Osteocyte (in vitro differentiated cells): ENCODE data around the gene DRC3. TPM values are rescaled to one million over a fixed set of nuclear protein-coding genes. Genes with fewer than 3 reads are reported as not detected.

Experiments used
- DNase-seq: peaks from one replicate; pipeline ENCODE4 v3.0.0; 2021; ENCODE audit warnings: mixed read lengths; ENCODE audit not compliant: unreplicated experiment; ENCODE audit errors: extremely low spot score
- H3K27ac Mint-ChIP-seq: one replicate; pipeline ENCODE4 v1.8.0; 2021; ENCODE audit warnings: mild to moderate bottlenecking, mixed read lengths; ENCODE audit not compliant: unreplicated experiment
- H3K27me3 Mint-ChIP-seq: one replicate; pipeline ENCODE4 v1.8.0; 2021; ENCODE audit warnings: mixed read lengths; ENCODE audit not compliant: unreplicated experiment
- H3K36me3 Mint-ChIP-seq: one replicate; pipeline ENCODE4 v1.8.0; 2021; ENCODE audit warnings: mixed read lengths; ENCODE audit not compliant: unreplicated experiment
- H3K4me1 Mint-ChIP-seq: one replicate; pipeline ENCODE4 v1.8.0; 2021; ENCODE audit warnings: mixed read lengths; ENCODE audit not compliant: unreplicated experiment
- H3K4me3 Mint-ChIP-seq: one replicate; pipeline ENCODE4 v1.8.0; 2021; ENCODE audit warnings: mild to moderate bottlenecking, moderate library complexity, mixed read lengths; ENCODE audit not compliant: unreplicated experiment
- H3K9me3 Mint-ChIP-seq: one replicate; pipeline ENCODE4 v1.8.0; 2021; ENCODE audit warnings: mixed read lengths; ENCODE audit not compliant: unreplicated experiment
- CTCF ChIP-seq: fragments of 200-600 bp; sonication (generic); IDR thresholded peaks from 2 replicates; pipeline ENCODE4 v1.5.0; 2021; ENCODE audit warnings: antibody characterized with exemption, mild to moderate bottlenecking, moderate library complexity
- total RNA-seq: library from RNA; stranded (reverse); gene quantifications from 2 replicates; pipeline ENCODE4 v1.2.1, GENCODE V29; 2021

The DRC3 gene
- total RNA-seq, 1 donor from 2014 or later, result 2.1 TPM

- H3K9me3 Mint-ChIP-seq, result no peaks in the 10 kb centered on the region
- no peaks in the 10 kb centered on the region for H3K36me3 Mint-ChIP-seq
- TF ChIP-seq CTCF, result no peak
- H3K27me3 Mint-ChIP-seq, result no peaks in the 10 kb centered on the region
- no peak overlapping the region for H3K27ac Mint-ChIP-seq
- H3K4me3 Mint-ChIP-seq, result no peak overlapping the region
- peaks cover 5% of the 10 kb centered on the region for H3K4me1 Mint-ChIP-seq
- DNase-seq, result no peak
Measured at GRCh38 chr17:17982801-17983200, 10.1 kb downstream of the DRC3 start.

- TF ChIP-seq CTCF, result no peak
- H3K36me3 Mint-ChIP-seq, result no peaks in the 10 kb centered on the region
- no peaks in the 10 kb centered on the region for H3K9me3 Mint-ChIP-seq
- DNase-seq, result no peak
- H3K27ac Mint-ChIP-seq, result no peak overlapping the region
- H3K4me1 Mint-ChIP-seq, result peaks cover 5% of the 10 kb centered on the region
- no peaks in the 10 kb centered on the region for H3K27me3 Mint-ChIP-seq
- H3K4me3 Mint-ChIP-seq, result no peak overlapping the region
Measured at GRCh38 chr17:17983376-17983775, 10.7 kb downstream of the DRC3 start.

GRCh38 chr17:17983776-17984175 lies 11.1 kb downstream of the DRC3 start:
- Mint-ChIP-seq H3K4me3 (no peak overlapping the region), H3K4me1 (peaks cover 5% of the 10 kb centered on the region), H3K27ac (no peak overlapping the region), H3K9me3 (no peaks in the 10 kb centered on the region), H3K36me3 (no peaks in the 10 kb centered on the region), H3K27me3 (no peaks in the 10 kb centered on the region)
- TF ChIP-seq CTCF, result no peak
- no peak for DNase-seq

- Mint-ChIP-seq H3K27ac (no peak overlapping the region), H3K27me3 (no peaks in the 10 kb centered on the region), H3K4me3 (no peak overlapping the region), H3K4me1 (peaks cover 10% of the 10 kb centered on the region), H3K36me3 (no peaks in the 10 kb centered on the region), H3K9me3 (no peaks in the 10 kb centered on the region)
- TF ChIP-seq CTCF, result no peak
- DNase-seq, result no peak
Measured at GRCh38 chr17:17985153-17985552, 12.5 kb downstream of the DRC3 start.

GRCh38 chr17:17985555-17985954 lies 12.9 kb downstream of the DRC3 start:
- no peak for DNase-seq
- Mint-ChIP-seq H3K4me3 (no peak overlapping the region), H3K36me3 (no peaks in the 10 kb centered on the region), H3K27ac (no peak overlapping the region), H3K4me1 (peaks cover 14% of the 10 kb centered on the region), H3K9me3 (no peaks in the 10 kb centered on the region), H3K27me3 (no peaks in the 10 kb centered on the region)
- TF ChIP-seq CTCF, result no peak
